Lower lobe of right lung (tissue), 2 donors: ENCODE measurements around the gene POMGNT2. TPM values are rescaled to one million over a fixed set of nuclear protein-coding genes. Genes with fewer than 3 reads are reported as not detected.
A peak's percentile ranks its signal among the peaks of the same experiment; 100 is the strongest.

Source experiments
- ATAC-seq, 2 donors: fragments of 200-7000 bp; cut with Tn5 transposase; one replicate each; pipeline ENCODE4 v1.9.1; 2020 to 2022; ENCODE audit warnings: mild to moderate bottlenecking in 2 of 2, moderate library complexity in 2 of 2
- DNase-seq: peaks from one replicate; pipeline ENCODE4 v3.0.0-alpha.2; 2020
- H3K27ac ChIP-seq: fragments of 200-600 bp; one replicate; pipeline ENCODE4 v1.8.0; 2022
- H3K27me3 ChIP-seq: fragments of 200-600 bp; one replicate; pipeline ENCODE4 v1.8.0; 2022; ENCODE audit warnings: low read depth
- H3K36me3 ChIP-seq: fragments of 200-600 bp; one replicate; pipeline ENCODE4 v1.8.0; 2022; ENCODE audit warnings: mild to moderate bottlenecking
- H3K4me1 ChIP-seq: fragments of 200-600 bp; one replicate; pipeline ENCODE4 v1.8.0; 2022
- H3K4me3 ChIP-seq: fragments of 200-600 bp; one replicate; pipeline ENCODE4 v1.8.0; 2022; ENCODE audit warnings: mild to moderate bottlenecking
- H3K9me3 ChIP-seq: fragments of 200-600 bp; one replicate; pipeline ENCODE4 v1.8.0; 2022
- intact Hi-C: fragments of 100-400 bp; cut with DNase I; formaldehyde crosslinking; loops from one replicate; pipeline ENCODE4 v1.11.0; 2022
- total RNA-seq: library from RNA; stranded (reverse); fragmentation: NEBNext Ultra II Directional; extraction: Animal tissue kit (Norgen Biotek cat#: 25700); gene quantifications from one replicate; pipeline ENCODE4 v1.2.1, GENCODE V29; 2021
- TF ChIP-seq, protein P1 (sequence below): fragments of 200-600 bp; IDR thresholded peaks from one replicate; pipeline ENCODE4 v1.8.0; 2022; ENCODE audit warnings: antibody characterized with exemption, mild to moderate bottlenecking
- donor health status: DM: no; HTN: yes; CAD: no; lungs with severe emphysema.

POMGNT2 gene
- total RNA-seq, 1 donor from 2014 or later: 9.9 TPM

DNA sequence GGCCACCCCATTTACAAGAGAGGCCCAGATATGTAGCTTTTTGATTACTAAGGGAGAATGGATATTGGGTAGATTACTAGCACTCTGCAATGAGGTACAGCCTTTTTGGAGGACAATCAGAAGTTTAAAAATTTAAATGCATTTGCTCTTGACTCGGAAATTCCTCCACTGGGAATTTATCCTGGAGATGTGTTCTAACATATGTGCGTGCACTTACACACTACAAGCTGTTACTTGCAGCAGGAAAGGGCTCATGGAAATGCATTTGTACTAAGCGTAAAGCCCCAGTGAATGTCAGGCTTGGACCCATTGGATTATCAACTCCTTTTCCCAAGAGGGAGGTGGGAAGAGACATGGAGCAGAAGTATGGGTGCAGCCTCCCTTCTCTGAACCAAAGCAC, 7.8 kb upstream of the POMGNT2 start:
- ATAC-seq: no peak
- intact Hi-C loops: no loop called here
- no peaks in the 10 kb centered on the region for H3K9me3 ChIP-seq
- no peak for DNase-seq
- no peak overlapping the region for H3K27ac ChIP-seq
- no peak overlapping the region for H3K4me3 ChIP-seq
- TF ChIP-seq, protein P1, sequence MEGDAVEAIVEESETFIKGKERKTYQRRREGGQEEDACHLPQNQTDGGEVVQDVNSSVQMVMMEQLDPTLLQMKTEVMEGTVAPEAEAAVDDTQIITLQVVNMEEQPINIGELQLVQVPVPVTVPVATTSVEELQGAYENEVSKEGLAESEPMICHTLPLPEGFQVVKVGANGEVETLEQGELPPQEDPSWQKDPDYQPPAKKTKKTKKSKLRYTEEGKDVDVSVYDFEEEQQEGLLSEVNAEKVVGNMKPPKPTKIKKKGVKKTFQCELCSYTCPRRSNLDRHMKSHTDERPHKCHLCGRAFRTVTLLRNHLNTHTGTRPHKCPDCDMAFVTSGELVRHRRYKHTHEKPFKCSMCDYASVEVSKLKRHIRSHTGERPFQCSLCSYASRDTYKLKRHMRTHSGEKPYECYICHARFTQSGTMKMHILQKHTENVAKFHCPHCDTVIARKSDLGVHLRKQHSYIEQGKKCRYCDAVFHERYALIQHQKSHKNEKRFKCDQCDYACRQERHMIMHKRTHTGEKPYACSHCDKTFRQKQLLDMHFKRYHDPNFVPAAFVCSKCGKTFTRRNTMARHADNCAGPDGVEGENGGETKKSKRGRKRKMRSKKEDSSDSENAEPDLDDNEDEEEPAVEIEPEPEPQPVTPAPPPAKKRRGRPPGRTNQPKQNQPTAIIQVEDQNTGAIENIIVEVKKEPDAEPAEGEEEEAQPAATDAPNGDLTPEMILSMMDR: no peak
- no peaks in the 10 kb centered on the region for H3K27me3 ChIP-seq
- no peaks in the 10 kb centered on the region for H3K36me3 ChIP-seq
- H3K4me1 ChIP-seq: no peaks in the 10 kb centered on the region

DNA sequence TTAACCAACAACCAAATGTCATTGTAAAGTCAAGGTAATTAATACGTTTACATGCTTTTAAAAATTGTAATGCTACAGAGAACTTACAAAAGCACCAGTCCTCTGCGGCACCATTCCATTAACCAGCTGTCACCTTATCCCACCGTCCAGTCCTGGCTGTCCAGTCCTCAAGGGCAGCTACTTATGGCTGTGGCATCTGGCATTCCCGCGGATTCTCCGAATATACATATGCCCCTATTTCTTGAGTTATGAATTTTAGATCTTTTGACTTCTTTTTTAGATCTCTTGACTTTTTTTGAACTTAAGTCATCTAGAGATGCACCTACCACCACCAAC, 382 bp upstream of the POMGNT2 start:
- ATAC-seq (peak in 1 of 2 donors; percentile 20), DNase-seq (no peak)
- no peaks in the 10 kb centered on the region for H3K27me3 ChIP-seq
- TF ChIP-seq, protein P1: no peak
- peaks cover 22% of the 10 kb centered on the region for H3K4me1 ChIP-seq
- H3K36me3 ChIP-seq: no peaks in the 10 kb centered on the region
- intact Hi-C loops: no loop called here
- H3K27ac ChIP-seq: peak overlapping the region; percentile 67
- H3K4me3 ChIP-seq: peak overlapping the region; percentile 81
- no peaks in the 10 kb centered on the region for H3K9me3 ChIP-seq

DNA sequence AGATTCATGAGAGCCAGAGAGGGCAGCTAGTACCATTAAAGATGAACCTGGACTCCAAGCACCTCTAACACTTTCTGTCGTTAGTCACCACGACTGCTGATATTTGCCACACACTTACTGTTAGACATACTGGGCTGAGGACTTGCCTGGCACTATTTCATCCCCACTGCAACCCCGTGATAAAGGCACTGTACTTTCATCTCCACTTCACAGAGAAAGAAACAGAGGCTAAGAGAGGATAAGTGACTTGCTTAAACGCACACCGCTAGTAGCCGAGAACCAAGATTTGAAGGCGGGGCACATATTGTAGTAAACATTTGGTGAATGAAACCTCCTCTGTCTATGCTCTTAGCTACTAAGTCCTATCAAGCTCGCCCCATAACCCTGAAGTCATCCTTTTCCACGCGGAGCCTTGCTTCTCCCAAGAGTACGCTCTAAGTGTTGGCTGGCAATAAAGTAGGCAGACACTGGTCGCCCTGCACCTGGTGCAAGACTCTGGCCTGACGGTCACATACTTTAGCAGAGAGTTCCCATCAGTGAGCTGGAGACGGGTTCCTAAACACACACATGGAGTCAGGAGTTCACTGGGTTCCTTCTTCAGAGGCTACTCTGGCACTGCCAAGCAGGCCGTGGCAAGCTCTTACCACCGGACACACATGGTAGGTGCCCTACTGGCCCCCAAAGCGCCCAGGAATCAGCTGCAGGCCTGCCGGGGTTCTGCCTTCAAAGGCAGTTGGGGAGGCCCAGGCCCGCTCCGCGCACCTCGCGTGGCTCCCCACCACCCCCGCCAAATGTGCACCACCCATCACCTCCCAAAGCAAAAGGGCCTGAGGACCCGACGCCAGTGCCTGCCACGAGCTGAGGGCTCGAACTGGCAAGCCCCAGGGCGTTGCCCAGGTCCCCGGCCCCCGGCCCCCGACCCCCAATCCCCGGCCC, 951 bp downstream of the POMGNT2 start:
- ATAC-seq (peak; percentile 25 to 42), DNase-seq (no peak)
- intact Hi-C loops: no loop called here
- Histone ChIP-seq H3K27me3 (no peaks in the 10 kb centered on the region), H3K4me1 (peaks cover 22% of the 10 kb centered on the region), H3K9me3 (no peaks in the 10 kb centered on the region), H3K27ac (peak overlapping the region; percentile 67), H3K36me3 (no peaks in the 10 kb centered on the region), H3K4me3 (peak overlapping the region; percentile 81)
- TF ChIP-seq, protein P1: no peak

DNA sequence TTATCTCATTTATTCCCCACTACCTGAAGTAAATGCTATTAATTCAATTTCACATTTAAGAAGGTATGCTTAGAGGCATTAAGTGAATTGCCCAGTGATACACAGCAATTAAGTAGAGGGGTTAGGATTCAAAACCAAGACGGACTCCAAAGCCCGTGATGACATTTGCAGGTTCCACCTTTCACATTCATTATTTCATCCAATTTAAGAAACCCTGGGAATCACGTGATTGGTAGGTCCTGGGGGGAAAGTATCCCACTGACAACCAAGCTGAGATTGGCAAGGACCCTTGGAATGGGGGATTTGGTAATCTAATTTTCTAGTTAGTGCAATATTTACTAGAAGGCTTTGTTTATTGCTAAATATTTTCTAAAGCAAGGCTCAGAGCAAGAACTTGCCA, 1.8 kb downstream of the POMGNT2 start:
- DNase-seq (no peak), ATAC-seq (no peak)
- no peaks in the 10 kb centered on the region for H3K27me3 ChIP-seq
- H3K27ac ChIP-seq: no peak overlapping the region
- H3K4me3 ChIP-seq: no peak overlapping the region
- peaks cover 22% of the 10 kb centered on the region for H3K4me1 ChIP-seq
- TF ChIP-seq, protein P1: no peak
- no peaks in the 10 kb centered on the region for H3K9me3 ChIP-seq
- no peaks in the 10 kb centered on the region for H3K36me3 ChIP-seq
- intact Hi-C loops: no loop called here

DNA sequence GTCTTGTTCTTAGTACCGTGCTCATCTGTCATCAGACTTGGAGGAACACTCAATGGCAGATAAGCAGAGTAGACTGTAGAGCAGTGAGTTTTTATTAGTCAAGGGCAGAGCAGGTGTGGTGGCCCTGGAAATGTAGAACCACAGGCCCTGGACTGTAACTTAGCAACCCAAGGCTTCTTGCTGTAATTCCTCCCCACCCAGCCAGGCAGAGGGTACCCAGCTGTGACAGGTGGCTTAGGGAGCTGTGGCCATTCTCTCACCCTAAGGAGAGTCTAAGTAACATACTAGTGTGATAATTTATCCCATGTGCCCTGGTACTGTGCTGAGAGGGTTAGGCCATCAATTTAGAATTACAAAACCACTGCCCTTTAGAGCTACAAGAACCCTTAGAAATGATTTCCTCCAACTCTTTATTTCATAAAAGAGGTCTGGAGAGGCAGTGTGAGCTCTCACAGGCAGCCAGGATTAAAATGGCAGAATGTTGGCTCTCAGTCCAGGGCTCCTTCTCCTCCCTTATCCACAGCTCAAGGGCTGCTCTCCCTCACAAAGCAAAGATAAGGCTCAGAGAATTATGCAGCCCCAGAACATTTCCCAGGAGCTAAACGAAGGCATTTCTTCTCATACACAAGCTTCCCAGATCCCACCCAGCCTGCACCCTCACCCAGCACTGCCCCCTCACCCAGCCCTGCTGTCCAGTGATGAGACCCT, 3.0 kb downstream of the POMGNT2 start:
- H3K36me3 ChIP-seq: no peaks in the 10 kb centered on the region
- H3K27ac ChIP-seq: no peak overlapping the region
- no peaks in the 10 kb centered on the region for H3K9me3 ChIP-seq
- ATAC-seq (no peak), DNase-seq (no peak)
- no peaks in the 10 kb centered on the region for H3K27me3 ChIP-seq
- TF ChIP-seq, protein P1: no peak
- no peak overlapping the region for H3K4me3 ChIP-seq
- H3K4me1 ChIP-seq: peaks cover 22% of the 10 kb centered on the region
- intact Hi-C loops: no loop called here
